Kidney (tissue), 14 donors: ENCODE data around the gene SMCO3. TPM values are rescaled to one million over a fixed set of nuclear protein-coding genes. Genes with fewer than 3 reads are reported as not detected.
A peak's percentile ranks its signal among the peaks of the same experiment; 100 is the strongest.

Experiments used
- DNase-seq, 5 donors: peaks; one replicate each; pipeline ENCODE4 v3.0.0-alpha.2; 2013 to 2020
- FAIRE-seq: peaks from 2 replicates; lab custom pipeline; 2012; peaks lifted over from hg19 to GRCh38; lab: Jason Lieb, UNC
- H3K27ac ChIP-seq, 2 donors: one replicate each; pipeline ENCODE4 v1.7.0; 2013; ENCODE audit warnings: low read depth in 2 of 2, low read length in 2 of 2, inconsistent platforms in 1 of 2
- H3K27me3 ChIP-seq: one replicate; pipeline ENCODE4 v1.7.1; 2013; ENCODE audit warnings: low read length, inconsistent platforms; ENCODE audit not compliant: control insufficient read depth, insufficient read depth
- H3K36me3 ChIP-seq, 3 donors: one replicate each; pipeline versions ENCODE4 v1.7.0 to v1.7.1; 2013; ENCODE audit warnings: low read length in 3 of 3, control low read depth in 1 of 3, inconsistent platforms in 1 of 3; ENCODE audit not compliant: insufficient read depth in 3 of 3, control insufficient read depth in 2 of 3
- H3K4me1 ChIP-seq, 3 donors: one replicate each; pipeline versions ENCODE4 v1.7.0 to v1.7.1; 2013; ENCODE audit warnings: low read length in 3 of 3, inconsistent platforms in 1 of 3, low read depth in 1 of 3; ENCODE audit not compliant: control insufficient read depth in 2 of 3, insufficient read depth in 2 of 3
- H3K4me3 ChIP-seq, 3 donors: one replicate each; pipeline versions ENCODE4 v1.7.0 to v1.8.1; 2013; ENCODE audit warnings: low read length in 3 of 3, control low read depth in 1 of 3, inconsistent platforms in 1 of 3
- H3K9ac ChIP-seq, 3 donors: one replicate each; pipeline versions ENCODE4 v1.7.0 to v1.7.1; 2013; ENCODE audit warnings: low read length in 3 of 3, control low read depth in 1 of 3, inconsistent platforms in 1 of 3
- H3K9me3 ChIP-seq, 3 donors: one replicate each; pipeline versions ENCODE4 v1.7.0 to v1.7.1; 2013; ENCODE audit warnings: low read length in 3 of 3, control low read depth in 1 of 3, inconsistent platforms in 1 of 3; ENCODE audit not compliant: control insufficient read depth in 2 of 3, insufficient read depth in 1 of 3
- intact Hi-C: fragments of 100-400 bp; cut with DNase I; formaldehyde crosslinking; loops from one replicate; pipeline ENCODE4 v1.11.1; 2022
- polyA plus RNA-seq: library from polyadenylated mRNA; stranded (reverse); fragments of 350-450 nt; fragmentation: Illumina TruSeq; extraction: RNeasy Lipid Tissue Mini Kit (QIAGEN cat#74804); gene quantifications from one replicate; pipeline ENCODE4 v1.2.3, GENCODE V29; 2014; ENCODE audit warnings: low read depth, low replicate concordance; ENCODE audit not compliant: insufficient read depth
- total RNA-seq: library from RNA; stranded (reverse); fragmentation: NEBNext Ultra II Directional; extraction: Animal tissue kit (Norgen Biotek cat#: 25700); gene quantifications from one replicate; pipeline ENCODE4 v1.2.1, GENCODE V29; 2021
- TF ChIP-seq, protein P1 (sequence below): IDR thresholded peaks from 3 replicates; pipeline ENCODE4 v1.5.1; 2012; ENCODE audit warnings: mild to moderate bottlenecking, moderate library complexity, borderline replicate concordance; ENCODE audit not compliant: insufficient read depth; ENCODE audit errors: extremely low read depth
- donor health status: control.
- donor health status: control.
- donor health status: control.
- donor health status: control.
- donor health status: control.
- donor health status: DM: yes; HTN: yes; CAD: no.
- donor health status: Normal renal cell carcinoma (clear cell type).

SMCO3 gene
- total and polyA plus RNA-seq, 2 donors from 2014 or later = 0.76 to 10.9 TPM

DNA sequence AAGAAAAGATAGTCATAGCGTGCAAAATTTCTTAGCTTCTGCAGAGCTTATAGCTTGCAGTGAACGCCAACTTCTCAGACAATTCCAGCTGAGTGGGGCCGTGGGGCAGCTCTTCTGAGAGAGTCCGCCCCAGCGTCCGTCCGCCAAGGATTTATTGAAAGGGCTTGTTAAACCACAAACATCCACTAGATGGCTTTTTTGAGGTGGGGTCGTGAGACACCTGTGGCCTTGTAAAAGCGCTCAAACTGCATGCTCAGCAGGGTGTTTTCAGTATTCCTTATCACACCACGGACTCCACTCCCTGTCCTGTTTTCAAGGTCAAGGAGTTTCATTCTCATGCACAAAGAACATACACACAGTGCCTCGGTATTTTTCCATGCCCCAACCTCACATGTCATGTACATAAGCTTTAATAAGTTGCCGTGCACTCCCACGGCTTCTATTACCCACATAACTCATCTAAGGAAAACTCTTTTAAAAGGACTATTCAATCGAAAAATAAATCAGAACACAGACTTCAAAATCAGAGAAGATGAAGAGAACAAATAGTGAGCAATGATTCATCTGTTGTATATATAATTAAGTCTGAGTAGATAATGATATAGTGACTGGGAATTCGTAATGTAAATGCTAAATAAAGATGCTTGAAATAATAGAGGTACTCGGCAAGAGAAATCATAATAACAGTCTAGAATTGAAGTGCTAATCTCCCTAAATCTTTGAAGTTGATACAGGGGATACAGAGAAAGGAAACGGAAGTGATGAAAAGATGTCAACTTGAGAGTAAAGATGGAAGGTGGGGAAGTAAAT, 57.4 kb downstream of the SMCO3 start:
- H3K36me3 ChIP-seq = no peaks in the 10 kb centered on the region
- intact Hi-C loops = no loop called here
- no peaks in the 10 kb centered on the region for H3K27me3 ChIP-seq
- FAIRE-seq = no peak
- peak in 3 of 5 donors; percentile 40 to 69 (median 62) for DNase-seq
- TF ChIP-seq, protein P1, sequence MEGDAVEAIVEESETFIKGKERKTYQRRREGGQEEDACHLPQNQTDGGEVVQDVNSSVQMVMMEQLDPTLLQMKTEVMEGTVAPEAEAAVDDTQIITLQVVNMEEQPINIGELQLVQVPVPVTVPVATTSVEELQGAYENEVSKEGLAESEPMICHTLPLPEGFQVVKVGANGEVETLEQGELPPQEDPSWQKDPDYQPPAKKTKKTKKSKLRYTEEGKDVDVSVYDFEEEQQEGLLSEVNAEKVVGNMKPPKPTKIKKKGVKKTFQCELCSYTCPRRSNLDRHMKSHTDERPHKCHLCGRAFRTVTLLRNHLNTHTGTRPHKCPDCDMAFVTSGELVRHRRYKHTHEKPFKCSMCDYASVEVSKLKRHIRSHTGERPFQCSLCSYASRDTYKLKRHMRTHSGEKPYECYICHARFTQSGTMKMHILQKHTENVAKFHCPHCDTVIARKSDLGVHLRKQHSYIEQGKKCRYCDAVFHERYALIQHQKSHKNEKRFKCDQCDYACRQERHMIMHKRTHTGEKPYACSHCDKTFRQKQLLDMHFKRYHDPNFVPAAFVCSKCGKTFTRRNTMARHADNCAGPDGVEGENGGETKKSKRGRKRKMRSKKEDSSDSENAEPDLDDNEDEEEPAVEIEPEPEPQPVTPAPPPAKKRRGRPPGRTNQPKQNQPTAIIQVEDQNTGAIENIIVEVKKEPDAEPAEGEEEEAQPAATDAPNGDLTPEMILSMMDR = peak; percentile 15
- no peaks in the 10 kb centered on the region for H3K9me3 ChIP-seq
- H3K4me3 ChIP-seq = peak overlapping the region in 2 of 3 donors; percentile 9 to 27
- no peak overlapping the region for H3K27ac ChIP-seq
- H3K9ac ChIP-seq = no peak overlapping the region
- no peaks in the 10 kb centered on the region for H3K4me1 ChIP-seq

Other genes starting within 250 kb of the SMCO3 start
- gene PLBD1, start 246.3 kb downstream of the SMCO3 start, total RNA-seq = 28.6 TPM
- gene PLBD1, start 246.3 kb downstream of the SMCO3 start, polyA plus RNA-seq = 28.4 TPM
- not detected for gene GUCY2C, start 117.6 kb downstream of the SMCO3 start, total RNA-seq
- gene GUCY2C, start 117.6 kb downstream of the SMCO3 start, polyA plus RNA-seq = not detected
- 55.5 TPM for gene WBP11, start 10.7 kb downstream of the SMCO3 start, total RNA-seq
- 17.6 TPM for gene WBP11, start 10.7 kb downstream of the SMCO3 start, polyA plus RNA-seq
- gene C12orf60, start 10.5 kb downstream of the SMCO3 start, total RNA-seq = 2.0 TPM
- 4.5 TPM for gene C12orf60, start 10.5 kb downstream of the SMCO3 start, polyA plus RNA-seq
- gene ART4, start 29.3 kb upstream of the SMCO3 start, total RNA-seq = 3.0 TPM
- gene ART4, start 29.3 kb upstream of the SMCO3 start, polyA plus RNA-seq = 2.6 TPM
- gene MGP, start 71.7 kb upstream of the SMCO3 start, total RNA-seq = 811 TPM
- 745 TPM for gene MGP, start 71.7 kb upstream of the SMCO3 start, polyA plus RNA-seq
- 11.0 TPM for gene ERP27, start 124.4 kb upstream of the SMCO3 start, total RNA-seq
- 35.3 TPM for gene ERP27, start 124.4 kb upstream of the SMCO3 start, polyA plus RNA-seq
- 151 TPM for gene ARHGDIB, start 147.4 kb upstream of the SMCO3 start, total RNA-seq
- 127 TPM for gene ARHGDIB, start 147.4 kb upstream of the SMCO3 start, polyA plus RNA-seq
- not detected for gene PDE6H, start 158.9 kb upstream of the SMCO3 start, total RNA-seq
- not detected for gene PDE6H, start 158.9 kb upstream of the SMCO3 start, polyA plus RNA-seq